ENCODE measurements around the gene CFAP20. TPM values are rescaled to one million over a fixed set of nuclear protein-coding genes. Genes with fewer than 3 reads are reported as not detected.

The CFAP20 gene
- total and polyA plus RNA-seq, 2 experiments from 2014 or later: 61.1 to 81.7 TPM

DNA sequence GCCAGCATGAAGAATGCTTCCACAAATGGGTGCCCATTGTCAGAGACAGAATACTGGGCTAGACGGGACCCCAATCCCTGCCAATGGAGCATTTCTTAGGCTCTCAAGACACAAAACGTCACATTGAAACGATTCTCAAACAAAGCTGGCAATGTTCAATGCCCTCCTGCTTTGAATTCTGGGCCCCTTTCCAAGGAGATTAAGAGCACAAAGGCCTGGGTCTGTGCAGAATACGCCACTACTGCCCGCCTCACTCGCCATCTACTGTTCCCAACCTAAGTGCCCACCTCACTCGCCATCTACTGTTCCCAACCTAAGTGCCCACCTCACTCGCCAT lies 9.7 kb downstream of the CFAP20 start:
- Histone ChIP-seq H3K4me3 (no peak overlapping the region), H3F3A (replicated peaks; ENCODE audit: low read depth) (no peaks in the 10 kb centered on the region), H4K20me1 (replicated peaks; ENCODE audit: insufficient read depth) (peaks cover 50% of the 10 kb centered on the region), H2AFZ (no peak overlapping the region), H3K27me3 (ENCODE audit: insufficient read depth) (no peaks in the 10 kb centered on the region), H3K4me2 (no peak overlapping the region), H3K36me3 (ENCODE audit: insufficient read depth) (peaks cover 21% of the 10 kb centered on the region), H3K79me2 (replicated peaks; ENCODE audit: insufficient read depth) (peaks cover 76% of the 10 kb centered on the region), H3K9me2 (ENCODE audit: insufficient read depth) (no peaks in the 10 kb centered on the region), H3K4me1 (ENCODE audit: insufficient read depth) (peaks cover 5% of the 10 kb centered on the region), H3K27ac (ENCODE audit: low read depth) (no peak overlapping the region)
- H3K27ac Mint-ChIP-seq: no peak overlapping the region
- peaks cover 22% of the 10 kb centered on the region for H3K36me3 Mint-ChIP-seq (ENCODE audit: low read depth)
- no peak overlapping the region for H3K4me3 Mint-ChIP-seq
- H3K4me1 Mint-ChIP-seq: peaks cover 17% of the 10 kb centered on the region
- ATAC-seq (no peak), DNase-seq (ENCODE audit: low spot score) (no peak)
- TF ChIP-seq CREB1 (CRISPR knock-in tag; IDR thresholded peaks at IDR 0.05; ENCODE audit: low read depth) (no peak), EZH2 (IDR thresholded peaks at IDR 0.05; ENCODE audit: low read depth, unreplicated experiment) (no peak), JUNB (IDR thresholded peaks at IDR 0.05; ENCODE audit: unreplicated experiment) (no peak), STAT1 (IDR thresholded peaks at IDR 0.05; ENCODE audit: unreplicated experiment) (no peak), POLR2AphosphoS5 (IDR thresholded peaks at IDR 0.05; ENCODE audit: low read depth) (no peak), NANOG (IDR thresholded peaks at IDR 0.05; ENCODE audit: borderline replicate concordance) (no peak), ZNF114 (CRISPR knock-in tag; IDR thresholded peaks at IDR 0.05) (no peak), ZNF331 (CRISPR knock-in tag; IDR thresholded peaks at IDR 0.05; ENCODE audit: low read depth) (no peak)
- TF ChIP-seq, protein P1, sequence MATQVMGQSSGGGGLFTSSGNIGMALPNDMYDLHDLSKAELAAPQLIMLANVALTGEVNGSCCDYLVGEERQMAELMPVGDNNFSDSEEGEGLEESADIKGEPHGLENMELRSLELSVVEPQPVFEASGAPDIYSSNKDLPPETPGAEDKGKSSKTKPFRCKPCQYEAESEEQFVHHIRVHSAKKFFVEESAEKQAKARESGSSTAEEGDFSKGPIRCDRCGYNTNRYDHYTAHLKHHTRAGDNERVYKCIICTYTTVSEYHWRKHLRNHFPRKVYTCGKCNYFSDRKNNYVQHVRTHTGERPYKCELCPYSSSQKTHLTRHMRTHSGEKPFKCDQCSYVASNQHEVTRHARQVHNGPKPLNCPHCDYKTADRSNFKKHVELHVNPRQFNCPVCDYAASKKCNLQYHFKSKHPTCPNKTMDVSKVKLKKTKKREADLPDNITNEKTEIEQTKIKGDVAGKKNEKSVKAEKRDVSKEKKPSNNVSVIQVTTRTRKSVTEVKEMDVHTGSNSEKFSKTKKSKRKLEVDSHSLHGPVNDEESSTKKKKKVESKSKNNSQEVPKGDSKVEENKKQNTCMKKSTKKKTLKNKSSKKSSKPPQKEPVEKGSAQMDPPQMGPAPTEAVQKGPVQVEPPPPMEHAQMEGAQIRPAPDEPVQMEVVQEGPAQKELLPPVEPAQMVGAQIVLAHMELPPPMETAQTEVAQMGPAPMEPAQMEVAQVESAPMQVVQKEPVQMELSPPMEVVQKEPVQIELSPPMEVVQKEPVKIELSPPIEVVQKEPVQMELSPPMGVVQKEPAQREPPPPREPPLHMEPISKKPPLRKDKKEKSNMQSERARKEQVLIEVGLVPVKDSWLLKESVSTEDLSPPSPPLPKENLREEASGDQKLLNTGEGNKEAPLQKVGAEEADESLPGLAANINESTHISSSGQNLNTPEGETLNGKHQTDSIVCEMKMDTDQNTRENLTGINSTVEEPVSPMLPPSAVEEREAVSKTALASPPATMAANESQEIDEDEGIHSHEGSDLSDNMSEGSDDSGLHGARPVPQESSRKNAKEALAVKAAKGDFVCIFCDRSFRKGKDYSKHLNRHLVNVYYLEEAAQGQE (IDR thresholded peaks at IDR 0.05; ENCODE audit: unreplicated experiment): no peak
- TF ChIP-seq, protein P2, sequence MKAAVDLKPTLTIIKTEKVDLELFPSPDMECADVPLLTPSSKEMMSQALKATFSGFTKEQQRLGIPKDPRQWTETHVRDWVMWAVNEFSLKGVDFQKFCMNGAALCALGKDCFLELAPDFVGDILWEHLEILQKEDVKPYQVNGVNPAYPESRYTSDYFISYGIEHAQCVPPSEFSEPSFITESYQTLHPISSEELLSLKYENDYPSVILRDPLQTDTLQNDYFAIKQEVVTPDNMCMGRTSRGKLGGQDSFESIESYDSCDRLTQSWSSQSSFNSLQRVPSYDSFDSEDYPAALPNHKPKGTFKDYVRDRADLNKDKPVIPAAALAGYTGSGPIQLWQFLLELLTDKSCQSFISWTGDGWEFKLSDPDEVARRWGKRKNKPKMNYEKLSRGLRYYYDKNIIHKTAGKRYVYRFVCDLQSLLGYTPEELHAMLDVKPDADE (IDR thresholded peaks at IDR 0.05): no peak
- TF ChIP-seq, protein P3, sequence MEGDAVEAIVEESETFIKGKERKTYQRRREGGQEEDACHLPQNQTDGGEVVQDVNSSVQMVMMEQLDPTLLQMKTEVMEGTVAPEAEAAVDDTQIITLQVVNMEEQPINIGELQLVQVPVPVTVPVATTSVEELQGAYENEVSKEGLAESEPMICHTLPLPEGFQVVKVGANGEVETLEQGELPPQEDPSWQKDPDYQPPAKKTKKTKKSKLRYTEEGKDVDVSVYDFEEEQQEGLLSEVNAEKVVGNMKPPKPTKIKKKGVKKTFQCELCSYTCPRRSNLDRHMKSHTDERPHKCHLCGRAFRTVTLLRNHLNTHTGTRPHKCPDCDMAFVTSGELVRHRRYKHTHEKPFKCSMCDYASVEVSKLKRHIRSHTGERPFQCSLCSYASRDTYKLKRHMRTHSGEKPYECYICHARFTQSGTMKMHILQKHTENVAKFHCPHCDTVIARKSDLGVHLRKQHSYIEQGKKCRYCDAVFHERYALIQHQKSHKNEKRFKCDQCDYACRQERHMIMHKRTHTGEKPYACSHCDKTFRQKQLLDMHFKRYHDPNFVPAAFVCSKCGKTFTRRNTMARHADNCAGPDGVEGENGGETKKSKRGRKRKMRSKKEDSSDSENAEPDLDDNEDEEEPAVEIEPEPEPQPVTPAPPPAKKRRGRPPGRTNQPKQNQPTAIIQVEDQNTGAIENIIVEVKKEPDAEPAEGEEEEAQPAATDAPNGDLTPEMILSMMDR (conservative IDR thresholded peaks at IDR 0.05; ENCODE audit: low read depth in 2 of 2): no peak
- no peaks in the 10 kb centered on the region for H3K9me3 Mint-ChIP-seq
- peaks cover 5% of the 10 kb centered on the region for H3K27me3 Mint-ChIP-seq (ENCODE audit: insufficient read depth, low read depth, poor library complexity)

Measured in GM23338 (cell line).